Jurkat, Clone E6-1 (cell line): ENCODE measurements around the gene CFAP92.

Experiments
- DNase-seq: peaks from one replicate; pipeline ENCODE4 v3.0.0-alpha.2; 2011; ENCODE audit warnings: low read depth, low spot score
- H3K4me3 ChIP-seq: 2 replicates; pipeline ENCODE4 v1.5.1; 2011; ENCODE audit warnings: mild to moderate bottlenecking, low read length, control low read depth, moderate library complexity

The CFAP92 gene

DNA sequence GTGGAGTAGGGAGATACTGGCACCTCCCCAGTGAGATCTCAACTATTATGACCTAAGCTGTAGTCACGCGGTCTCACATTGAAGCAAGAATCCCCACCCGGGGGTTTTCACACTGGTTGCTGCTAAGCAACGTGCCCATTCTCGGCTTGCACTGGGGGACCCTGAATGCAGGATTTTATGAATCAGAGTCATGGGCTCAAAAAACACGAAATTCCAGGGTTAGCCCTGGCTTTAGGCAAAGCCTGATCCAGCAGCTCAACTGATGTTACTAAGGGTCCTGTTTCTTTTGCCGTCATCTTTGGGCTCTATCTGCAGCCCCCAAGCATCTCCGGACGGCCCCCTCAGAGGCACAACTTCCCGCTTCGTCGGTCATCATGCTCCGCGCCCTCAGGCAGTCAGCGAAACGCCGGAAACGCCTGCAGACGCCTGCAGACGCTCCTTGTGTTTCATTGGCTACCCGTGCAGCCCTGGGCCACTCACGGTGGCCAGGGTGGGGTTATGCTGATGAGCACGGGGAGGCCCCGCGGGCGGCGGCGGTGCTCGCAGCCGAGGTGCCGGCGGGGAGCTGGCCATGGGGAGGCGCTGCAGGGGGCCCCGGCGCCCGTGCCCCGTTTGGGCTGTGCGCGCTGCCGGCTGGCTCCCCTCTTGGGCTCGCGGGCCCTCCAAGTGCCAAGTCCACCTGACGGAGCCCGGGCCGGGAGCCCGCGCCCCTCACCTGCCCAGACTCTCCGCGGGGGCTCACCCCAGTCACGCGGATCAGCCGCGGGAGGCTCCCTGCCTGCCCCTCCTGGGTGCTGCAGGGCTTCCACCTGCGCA is 33.1 kb upstream of the CFAP92 start:
- peak; percentile 95 for DNase-seq
- peak overlapping the region; percentile 59 for H3K4me3 ChIP-seq

GRCh38 chr3:129025691-129026435 is 32.0 kb upstream of the CFAP92 start:
- H3K4me3 ChIP-seq: no peak overlapping the region
- no peak for DNase-seq

DNA sequence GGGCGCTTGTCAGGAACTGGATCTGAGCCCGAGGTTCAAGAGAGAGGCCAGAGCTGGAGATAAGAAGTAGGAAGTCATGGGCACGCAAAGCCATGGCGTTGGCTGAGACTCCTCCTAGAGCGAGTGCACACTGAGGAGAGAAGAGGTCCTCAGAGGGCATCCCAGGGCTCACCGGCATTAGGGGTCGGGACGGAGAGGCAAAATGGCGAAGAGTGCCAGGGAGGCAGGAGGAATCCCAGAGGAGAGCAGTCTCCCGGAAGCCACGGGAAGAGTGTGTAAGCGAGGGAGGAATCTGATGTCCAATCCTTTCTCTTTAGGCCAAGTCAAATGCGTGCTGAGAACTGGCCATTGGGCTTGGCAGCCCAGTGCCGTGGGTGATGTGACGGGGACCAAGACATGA is 31.2 kb upstream of the CFAP92 start:
- DNase-seq: no peak

DNA sequence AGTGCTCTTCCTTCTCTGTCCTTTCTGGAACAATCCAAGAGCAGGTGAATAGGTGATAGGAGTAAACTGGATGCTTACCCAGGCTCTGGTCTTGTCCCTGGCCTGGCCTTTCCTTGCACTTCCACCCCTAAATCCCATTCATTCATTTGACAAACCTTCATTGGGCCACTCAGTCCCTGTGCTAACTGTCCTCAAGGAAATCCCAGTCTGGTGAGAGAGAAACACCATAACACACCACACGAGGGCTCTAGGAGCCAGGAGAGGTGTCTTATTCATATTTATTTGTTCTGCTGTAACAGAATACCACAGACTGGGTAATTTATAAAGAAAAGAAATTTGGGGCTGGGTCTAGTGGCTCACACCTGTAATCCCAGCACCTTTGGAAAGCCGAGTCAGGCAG is 30.0 kb upstream of the CFAP92 start:
- DNase-seq: no peak
- no peak overlapping the region for H3K4me3 ChIP-seq

More for the DNA sequence above, 31.2 kb upstream of the CFAP92 start:
- H3K4me3 ChIP-seq: no peak overlapping the region

DNA sequence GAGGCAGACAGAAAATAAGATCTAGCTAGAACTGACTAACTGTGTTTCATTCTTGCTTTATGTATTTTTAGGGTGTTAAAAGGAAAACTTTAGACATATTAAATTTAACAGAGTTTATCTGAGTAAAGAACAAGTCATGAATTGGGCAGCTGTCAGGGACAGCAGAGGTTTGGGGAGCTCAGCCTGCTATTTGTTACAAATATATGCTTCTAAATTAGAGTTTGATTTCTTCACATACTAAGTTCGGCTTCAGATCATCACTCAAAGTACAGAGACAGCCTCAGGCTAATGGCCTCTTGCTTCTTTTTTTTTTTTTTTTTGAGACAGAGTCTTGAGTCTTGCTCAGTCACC is 29.1 kb upstream of the CFAP92 start:
- H3K4me3 ChIP-seq: no peak overlapping the region
- DNase-seq: no peak

GRCh38 chr3:129022114-129023007 is 28.5 kb upstream of the CFAP92 start:
- no peak for DNase-seq
- no peak overlapping the region for H3K4me3 ChIP-seq

GRCh38 chr3:129021140-129021551 is 27.3 kb upstream of the CFAP92 start:
- no peak for DNase-seq

DNA sequence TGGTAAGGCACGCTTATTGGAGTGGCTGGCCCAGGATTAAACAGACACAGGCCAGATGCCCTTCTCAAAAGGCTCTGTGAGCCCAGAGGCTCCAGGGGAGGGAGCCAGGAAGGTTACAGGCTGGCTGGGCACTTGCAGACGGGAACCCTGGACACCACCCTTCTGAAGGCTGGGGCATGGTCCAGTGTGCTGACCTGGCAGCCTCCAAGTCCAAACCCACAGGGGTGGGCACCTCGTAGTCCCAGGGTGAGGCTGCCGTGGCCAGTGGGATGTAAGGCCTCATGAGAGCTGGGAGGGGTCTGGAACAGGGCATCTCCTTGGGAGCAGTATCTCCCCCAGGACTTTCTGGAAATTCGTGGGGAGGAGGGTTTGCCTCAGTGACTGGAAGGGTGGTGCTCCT is 26.8 kb upstream of the CFAP92 start:
- no peak overlapping the region for H3K4me3 ChIP-seq
- DNase-seq: no peak

More at GRCh38 chr3:129021140-129021551, 27.3 kb upstream of the CFAP92 start:
- no peak overlapping the region for H3K4me3 ChIP-seq

GRCh38 chr3:129019266-129019665 is 25.4 kb upstream of the CFAP92 start:
- no peak overlapping the region for H3K4me3 ChIP-seq
- no peak for DNase-seq

DNA sequence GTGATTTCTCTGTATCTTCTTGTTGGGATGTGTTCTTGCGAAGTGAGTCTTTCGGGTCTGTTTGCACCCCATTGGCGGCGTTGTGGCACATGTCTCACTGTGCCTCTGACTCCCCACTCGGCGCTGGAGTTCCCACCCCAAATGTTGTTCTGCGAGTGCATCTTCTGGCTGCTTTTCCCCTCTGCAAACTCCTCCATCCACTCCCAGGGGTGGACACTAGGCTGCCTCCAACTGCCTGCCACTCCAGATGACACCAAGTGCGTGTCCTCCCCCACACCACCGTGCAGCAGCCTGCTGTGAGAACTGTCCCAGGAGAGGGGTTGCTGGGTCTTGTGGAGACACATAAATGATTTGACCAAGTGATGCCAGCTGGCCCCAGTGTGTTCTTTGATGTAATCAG is 24.9 kb upstream of the CFAP92 start:
- H3K4me3 ChIP-seq: no peak overlapping the region
- DNase-seq: no peak

GRCh38 chr3:129018271-129018670 is 24.4 kb upstream of the CFAP92 start:
- DNase-seq: no peak
- H3K4me3 ChIP-seq: no peak overlapping the region

GRCh38 chr3:129017484-129017899 is 23.6 kb upstream of the CFAP92 start:
- DNase-seq: no peak
- H3K4me3 ChIP-seq: no peak overlapping the region

- no peak for DNase-seq
- H3K4me3 ChIP-seq: no peak overlapping the region
Measured at GRCh38 chr3:129016720-129017483, 23.0 kb upstream of the CFAP92 start.

- H3K4me3 ChIP-seq: peak overlapping the region; percentile 34
- peak; percentile 82 for DNase-seq
Measured at GRCh38 chr3:129016356-129016719, 22.5 kb upstream of the CFAP92 start.

DNA sequence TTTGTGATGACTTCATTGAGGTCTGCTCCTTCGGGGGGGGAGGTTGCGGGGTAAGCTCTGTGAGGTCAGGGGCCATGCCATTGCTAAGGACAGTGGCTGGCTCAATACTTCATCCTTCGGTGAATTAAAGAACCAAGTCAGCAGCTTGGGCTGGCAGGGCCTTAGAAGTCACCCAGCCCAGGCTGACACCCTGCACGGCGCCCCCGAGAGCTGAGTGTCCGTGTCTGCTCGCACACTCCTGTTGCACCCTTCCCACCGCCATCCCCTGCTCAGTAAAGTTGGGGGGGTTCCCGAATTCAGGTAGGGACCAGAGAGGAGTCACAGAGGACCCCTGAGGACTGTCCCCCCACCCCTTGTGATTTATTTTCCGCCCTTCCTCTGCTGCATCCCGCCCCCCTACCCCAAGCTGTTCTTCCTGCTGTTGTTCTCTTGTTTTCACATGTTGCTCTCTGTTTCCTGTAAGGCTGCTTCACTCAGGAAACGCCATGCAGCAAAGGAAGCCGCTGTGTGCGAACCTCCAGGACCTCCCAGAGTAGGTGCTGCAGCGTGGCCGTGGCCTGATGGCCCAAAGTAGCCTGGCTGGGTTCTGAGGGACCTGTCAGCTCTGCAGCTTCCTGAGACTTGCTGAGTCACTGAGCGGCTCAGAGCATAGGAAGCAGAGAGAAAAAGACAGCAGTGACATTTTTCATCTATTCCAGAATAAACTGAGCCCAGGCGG is 21.7 kb upstream of the CFAP92 start:
- no peak for DNase-seq
- peak overlapping the region; percentile 34 for H3K4me3 ChIP-seq

DNA sequence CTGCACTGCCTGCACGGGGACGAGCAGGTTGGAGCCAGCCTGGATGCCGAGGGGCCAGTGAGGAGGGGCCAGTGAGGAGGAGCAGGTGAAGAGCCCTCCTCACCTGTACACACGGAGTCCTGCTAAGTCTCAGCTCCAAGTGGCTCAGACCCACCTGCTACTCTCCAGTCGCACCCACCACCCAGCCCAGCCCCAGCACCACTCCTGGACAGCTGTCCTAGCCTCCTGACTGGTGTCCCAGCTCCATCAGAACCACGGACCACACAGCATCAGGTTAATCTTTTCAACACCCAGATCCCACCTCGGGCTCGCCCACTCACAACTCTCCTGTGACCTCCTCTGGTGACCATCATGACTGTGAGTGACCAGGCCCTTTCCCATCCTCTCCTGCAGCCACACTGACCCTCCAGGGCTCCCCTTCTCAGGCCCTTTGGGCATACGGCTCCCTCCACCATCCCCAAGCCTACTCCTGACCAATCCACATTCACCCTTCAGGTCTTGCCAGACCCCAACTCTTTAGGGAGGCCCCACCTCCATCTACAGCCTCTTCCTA is 21.0 kb upstream of the CFAP92 start:
- H3K4me3 ChIP-seq: no peak overlapping the region
- DNase-seq: no peak

- DNase-seq: no peak
- no peak overlapping the region for H3K4me3 ChIP-seq
Measured at GRCh38 chr3:129014148-129014547, 20.3 kb upstream of the CFAP92 start.

DNA sequence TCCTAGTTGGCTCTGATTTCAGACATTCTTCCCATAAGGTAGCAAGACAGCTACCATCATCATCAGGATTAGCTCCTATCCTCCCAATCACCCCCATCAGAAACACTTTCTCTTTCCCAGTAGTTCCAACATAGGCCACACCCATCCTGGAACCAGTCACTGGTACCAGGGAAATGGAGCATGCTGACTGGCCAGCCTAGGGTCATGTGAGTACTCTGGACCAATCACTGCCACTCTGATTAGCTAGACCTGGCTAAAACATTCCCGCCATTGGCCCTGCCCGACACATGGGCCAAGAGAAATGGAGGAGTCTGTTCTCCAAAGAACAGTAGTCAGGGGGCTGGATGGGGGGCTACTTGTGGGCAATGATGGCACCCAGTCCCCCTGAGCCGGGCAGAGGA is 19.6 kb upstream of the CFAP92 start:
- no peak for DNase-seq
- no peak overlapping the region for H3K4me3 ChIP-seq
